ENCODE results near the gene ALKBH6. TPM values are rescaled to one million over a fixed set of nuclear protein-coding genes. Genes with fewer than 3 reads are reported as not detected.
A peak's percentile ranks its signal among the peaks of the same experiment; 100 is the strongest.
"Not testable (repeated sequence)": the region's sequence is repeated elsewhere in the genome, so short reads cannot be mapped to it uniquely, and the experiment has no call there.

ALKBH6 gene
- total RNA-seq, 1 donor from 2014 or later = 27.3 TPM

GRCh38 chr19:35983177-35983576 lies 30.8 kb downstream of the ALKBH6 start:
- H3K36me3 Mint-ChIP-seq (ENCODE audit: low read depth, unreplicated experiment) = peaks cover 2% of the 10 kb centered on the region
- H3K4me1 Mint-ChIP-seq (ENCODE audit: low read depth, unreplicated experiment) = no peaks in the 10 kb centered on the region
- Histone ChIP-seq H3K9ac (ENCODE audit: low read length) (no peak overlapping the region), H3K4me2 (ENCODE audit: low read length) (no peak overlapping the region), H3K36me3 (ENCODE audit: insufficient read depth, low read length) (no peaks in the 10 kb centered on the region), H3K4me3 (ENCODE audit: insufficient read depth, low read depth, low read length) (no peak overlapping the region), H3K79me2 (ENCODE audit: insufficient read depth, low read length) (no peaks in the 10 kb centered on the region), H4K20me1 (ENCODE audit: insufficient read depth, low read length) (no peaks in the 10 kb centered on the region), H3K27ac (ENCODE audit: low read depth, low read length) (no peak overlapping the region), H3K4me1 (ENCODE audit: insufficient read depth, low read length) (no peaks in the 10 kb centered on the region), H2AFZ (ENCODE audit: low read depth, low read length) (no peak overlapping the region), H3K9me3 (ENCODE audit: insufficient read depth, low read depth, low read length) (no peaks in the 10 kb centered on the region), H3K27me3 (ENCODE audit: insufficient read depth, low read length) (peaks cover 15% of the 10 kb centered on the region)
- H3K27ac Mint-ChIP-seq (ENCODE audit: unreplicated experiment) = no peak overlapping the region
- no peak overlapping the region for H3K4me3 Mint-ChIP-seq (ENCODE audit: unreplicated experiment)
- DNase-seq (ENCODE audit: low read depth) (no peak), FAIRE-seq (no peak)
- H3K9me3 Mint-ChIP-seq (ENCODE audit: unreplicated experiment) = peaks cover 7% of the 10 kb centered on the region
- peaks cover 77% of the 10 kb centered on the region for H3K27me3 Mint-ChIP-seq (ENCODE audit: low read depth, unreplicated experiment)
- TF ChIP-seq CTCF (IDR thresholded peaks at IDR 0.05; ENCODE audit: insufficient read depth, low read depth, low read length) (no peak), EZH2 (IDR thresholded peaks at IDR 0.05; ENCODE audit: insufficient read depth, low read length) (no peak)

GRCh38 chr19:35980997-35981396 lies 33.0 kb downstream of the ALKBH6 start:
- not testable (repeated sequence) for H3K4me3 Mint-ChIP-seq (ENCODE audit: unreplicated experiment); H3K4me1 Mint-ChIP-seq (ENCODE audit: low read depth, unreplicated experiment); H3K27me3 ChIP-seq (ENCODE audit: insufficient read depth, low read length); H3K36me3 ChIP-seq (ENCODE audit: insufficient read depth, low read length); H3K9me3 Mint-ChIP-seq (ENCODE audit: unreplicated experiment); H2AFZ ChIP-seq (ENCODE audit: low read depth, low read length); H3K4me3 ChIP-seq (ENCODE audit: insufficient read depth, low read depth, low read length); DNase-seq (ENCODE audit: low read depth); FAIRE-seq; H3K9ac ChIP-seq (ENCODE audit: low read length); H3K9me3 ChIP-seq (ENCODE audit: insufficient read depth, low read depth, low read length); H3K27ac ChIP-seq (ENCODE audit: low read depth, low read length); H3K4me1 ChIP-seq (ENCODE audit: insufficient read depth, low read length); H3K79me2 ChIP-seq (ENCODE audit: insufficient read depth, low read length); H3K27ac Mint-ChIP-seq (ENCODE audit: unreplicated experiment); H4K20me1 ChIP-seq (ENCODE audit: insufficient read depth, low read length); H3K4me2 ChIP-seq (ENCODE audit: low read length); H3K36me3 Mint-ChIP-seq (ENCODE audit: low read depth, unreplicated experiment)
- peaks cover 75% of the 10 kb centered on the region for H3K27me3 Mint-ChIP-seq (ENCODE audit: low read depth, unreplicated experiment)

GRCh38 chr19:35978832-35979365 lies 35.1 kb downstream of the ALKBH6 start:
- TF ChIP-seq CTCF (IDR thresholded peaks at IDR 0.05; ENCODE audit: insufficient read depth, low read depth, low read length) (no peak), EZH2 (IDR thresholded peaks at IDR 0.05; ENCODE audit: insufficient read depth, low read length) (no peak)
- H3K4me1 ChIP-seq (ENCODE audit: insufficient read depth, low read length) = no peaks in the 10 kb centered on the region
- no peak overlapping the region for H3K4me2 ChIP-seq (ENCODE audit: low read length)
- peaks cover 3% of the 10 kb centered on the region for H3K27me3 ChIP-seq (ENCODE audit: insufficient read depth, low read length)
- H3K9me3 ChIP-seq (ENCODE audit: insufficient read depth, low read depth, low read length) = no peaks in the 10 kb centered on the region
- no peak overlapping the region for H3K27ac ChIP-seq (ENCODE audit: low read depth, low read length)
- no peaks in the 10 kb centered on the region for H3K36me3 Mint-ChIP-seq (ENCODE audit: low read depth, unreplicated experiment)
- no peak overlapping the region for H2AFZ ChIP-seq (ENCODE audit: low read depth, low read length)
- FAIRE-seq (no peak), DNase-seq (ENCODE audit: low read depth) (no peak)
- no peaks in the 10 kb centered on the region for H3K4me1 Mint-ChIP-seq (ENCODE audit: low read depth, unreplicated experiment)
- no peaks in the 10 kb centered on the region for H3K9me3 Mint-ChIP-seq (ENCODE audit: unreplicated experiment)
- H4K20me1 ChIP-seq (ENCODE audit: insufficient read depth, low read length) = no peaks in the 10 kb centered on the region
- no peak overlapping the region for H3K4me3 ChIP-seq (ENCODE audit: insufficient read depth, low read depth, low read length)
- peak overlapping the region; percentile 25 for H3K4me3 Mint-ChIP-seq (ENCODE audit: unreplicated experiment)
- no peak overlapping the region for H3K9ac ChIP-seq (ENCODE audit: low read length)
- no peaks in the 10 kb centered on the region for H3K79me2 ChIP-seq (ENCODE audit: insufficient read depth, low read length)
- H3K27me3 Mint-ChIP-seq (ENCODE audit: low read depth, unreplicated experiment) = peaks cover 66% of the 10 kb centered on the region
- H3K36me3 ChIP-seq (ENCODE audit: insufficient read depth, low read length) = no peaks in the 10 kb centered on the region
- H3K27ac Mint-ChIP-seq (ENCODE audit: unreplicated experiment) = no peak overlapping the region

Data from astrocyte (in vitro differentiated cells and primary cell).